Naive thymus-derived CD4-positive, alpha-beta T cell (primary cell): ENCODE measurements around the gene CDH12. TPM values are rescaled to one million over a fixed set of nuclear protein-coding genes. Genes with fewer than 3 reads are reported as not detected.

Source experiments
- ATAC-seq: fragments of 150-1000 bp; cut with Tn5 transposase; 2 replicates; pipeline ENCODE4 v1.10.0; 2021; ENCODE audit warnings: mild to moderate bottlenecking, moderate library complexity
- CTCF ChIA-PET: fragments of 350-600 bp; sonication (Branson Sonifier 250); formaldehyde crosslinking; loops from one replicate; lab custom pipeline; 2021; ENCODE audit warnings: antibody characterized with exemption; lab: Charles Lee
- POLR2A ChIA-PET: fragments of 350-600 bp; sonication (Branson Sonifier 250); formaldehyde crosslinking; loops from one replicate; lab custom pipeline; 2021; ENCODE audit warnings: antibody characterized with exemption, inconsistent platforms; lab: Charles Lee
- DNase-seq, 9 donors: peaks; one replicate each; pipeline versions ENCODE4 v3.0.0 to v3.0.0-alpha.2; 2020 to 2022; ENCODE audit warnings: mixed read lengths in 1 of 9
- H3K27ac ChIP-seq: one replicate; pipeline ENCODE4 v1.7.0; 2013; ENCODE audit warnings: mild to moderate bottlenecking, low read depth, low read length, moderate library complexity
- H3K27me3 ChIP-seq, 2 donors: one replicate each; pipeline ENCODE4 v1.7.0; 2013; ENCODE audit warnings: low read length in 2 of 2, mild to moderate bottlenecking in 2 of 2, moderate library complexity in 2 of 2; ENCODE audit not compliant: control insufficient read depth in 2 of 2, insufficient read depth in 2 of 2
- H3K36me3 ChIP-seq, 3 experiments: 1 replicate in 2 of 3; 2 replicates in 1 of 3; pipeline ENCODE4 v1.7.0; 2013; ENCODE audit warnings: low read length in 3 of 3, mild to moderate bottlenecking in 3 of 3, moderate library complexity in 1 of 3; ENCODE audit not compliant: insufficient read depth in 3 of 3, control insufficient read depth in 2 of 3
- H3K4me1 ChIP-seq, 2 donors: one replicate each; pipeline ENCODE4 v1.7.0; 2013; ENCODE audit warnings: low read length in 2 of 2, mild to moderate bottlenecking in 2 of 2, moderate library complexity in 1 of 2; ENCODE audit not compliant: control insufficient read depth in 2 of 2, insufficient read depth in 2 of 2
- H3K4me3 ChIP-seq: 2 replicates; pipeline ENCODE4 v1.7.0; 2013; ENCODE audit warnings: mild to moderate bottlenecking, low read length
- H3K9me3 ChIP-seq, 3 experiments: 1 replicate in 2 of 3; 2 replicates in 1 of 3; pipeline ENCODE4 v1.7.0; 2013; ENCODE audit warnings: low read length in 3 of 3; ENCODE audit not compliant: control insufficient read depth in 2 of 3
- H3K27ac Mint-ChIP-seq, 9 donors: one replicate each; pipeline ENCODE4 v1.8.0; 2020 to 2022; ENCODE audit warnings: mixed read lengths in 9 of 9, mild to moderate bottlenecking in 8 of 9, moderate library complexity in 5 of 9, inconsistent platforms in 2 of 9
- H3K27me3 Mint-ChIP-seq, 5 donors: one replicate each; pipeline ENCODE4 v1.8.0; 2021 to 2022; ENCODE audit warnings: mixed read lengths in 5 of 5, mild to moderate bottlenecking in 1 of 5
- H3K36me3 Mint-ChIP-seq, 5 donors: one replicate each; pipeline ENCODE4 v1.8.0; 2020 to 2022; ENCODE audit warnings: mixed read lengths in 5 of 5, mild to moderate bottlenecking in 3 of 5, inconsistent platforms in 1 of 5
- H3K4me1 Mint-ChIP-seq, 7 donors: one replicate each; pipeline ENCODE4 v1.8.0; 2020 to 2022; ENCODE audit warnings: mixed read lengths in 7 of 7, mild to moderate bottlenecking in 3 of 7, inconsistent platforms in 1 of 7
- H3K4me3 Mint-ChIP-seq, 10 donors: one replicate each; pipeline ENCODE4 v1.8.0; 2020 to 2022; ENCODE audit warnings: mild to moderate bottlenecking in 10 of 10, mixed read lengths in 10 of 10, moderate library complexity in 6 of 10, inconsistent platforms in 2 of 10
- H3K9me3 Mint-ChIP-seq, 11 donors: one replicate each; pipeline ENCODE4 v1.8.0; 2020 to 2022; ENCODE audit warnings: mixed read lengths in 11 of 11, mild to moderate bottlenecking in 4 of 11, inconsistent platforms in 1 of 11, moderate library complexity in 1 of 11
- intact Hi-C, 2 donors: fragments of 100-400 bp; cut with micrococcal nuclease; formaldehyde crosslinking; loops; one replicate each; pipeline ENCODE4 v1.15.1; 2023
- polyA plus RNA-seq, 2 donors: library from polyadenylated mRNA; unstranded; fragments of 300-500 nt; fragmentation: Illumina TruSeq; gene quantifications; one replicate each; pipeline ENCODE4 v1.2.3, GENCODE V29; 2021
- total RNA-seq, 6 experiments: library from RNA in 5 of 6; stranded (reverse) in 5 of 6; gene quantifications; 1 replicate in 5 of 6; 2 replicates in 1 of 6; pipeline ENCODE4 v1.2.3 and lab custom pipeline; 2021 to 2026

Gene CDH12
- total and polyA plus RNA-seq, 7 experiments from 2014 or later: not detected

GRCh38 chr5:22844155-22844554 is 9.0 kb downstream of the CDH12 start:
- no peaks in the 10 kb centered on the region for H3K4me1 Mint-ChIP-seq
- H3K27me3 ChIP-seq: no peaks in the 10 kb centered on the region
- no peaks in the 10 kb centered on the region for H3K36me3 ChIP-seq
- H3K27ac Mint-ChIP-seq: no peak overlapping the region
- H3K27ac ChIP-seq: no peak overlapping the region
- H3K27me3 Mint-ChIP-seq: no peaks in the 10 kb centered on the region
- intact Hi-C loops: no loop called here
- POLR2A ChIA-PET: no interaction called here
- H3K4me3 Mint-ChIP-seq: no peak overlapping the region
- peaks cover 0 to 26% (median 8%) of the 10 kb centered on the region in 11 donors for H3K9me3 Mint-ChIP-seq
- no peak overlapping the region for H3K4me3 ChIP-seq
- no peaks in the 10 kb centered on the region for H3K4me1 ChIP-seq
- H3K9me3 ChIP-seq: peaks cover 0 to 2% (median 0%) of the 10 kb centered on the region in 3 experiments
- H3K36me3 Mint-ChIP-seq: peaks cover 0 to 9% (median 0%) of the 10 kb centered on the region in 5 donors
- DNase-seq (no peak), ATAC-seq (no peak)
- CTCF ChIA-PET: no interaction called here

GRCh38 chr5:22842574-22842973 is 10.6 kb downstream of the CDH12 start:
- CTCF ChIA-PET: no interaction called here
- Histone ChIP-seq H3K9me3 (peaks cover 0 to 2% (median 0%) of the 10 kb centered on the region in 3 experiments), H3K4me1 (no peaks in the 10 kb centered on the region), H3K36me3 (no peaks in the 10 kb centered on the region), H3K27ac (no peak overlapping the region), H3K27me3 (no peaks in the 10 kb centered on the region), H3K4me3 (no peak overlapping the region)
- POLR2A ChIA-PET: no interaction called here
- H3K4me3 Mint-ChIP-seq: no peak overlapping the region
- H3K9me3 Mint-ChIP-seq: peaks cover 2 to 21% (median 11%) of the 10 kb centered on the region in 11 donors
- peaks cover 0 to 9% (median 0%) of the 10 kb centered on the region in 5 donors for H3K36me3 Mint-ChIP-seq
- no peak overlapping the region for H3K27ac Mint-ChIP-seq
- H3K4me1 Mint-ChIP-seq: no peaks in the 10 kb centered on the region
- intact Hi-C loops: no loop called here
- ATAC-seq (no peak), DNase-seq (no peak)
- no peaks in the 10 kb centered on the region for H3K27me3 Mint-ChIP-seq

GRCh38 chr5:22837803-22838202 is 15.3 kb downstream of the CDH12 start:
- CTCF ChIA-PET: no interaction called here
- H3K4me1 Mint-ChIP-seq: no peaks in the 10 kb centered on the region
- H3K36me3 Mint-ChIP-seq: no peaks in the 10 kb centered on the region
- no peak for DNase-seq
- Histone ChIP-seq H3K4me3 (no peak overlapping the region), H3K36me3 (no peaks in the 10 kb centered on the region), H3K27me3 (no peaks in the 10 kb centered on the region), H3K9me3 (peaks cover 0 to 2% (median 0%) of the 10 kb centered on the region in 3 experiments), H3K27ac (no peak overlapping the region), H3K4me1 (no peaks in the 10 kb centered on the region)
- no peak overlapping the region for H3K27ac Mint-ChIP-seq
- POLR2A ChIA-PET: no interaction called here
- H3K4me3 Mint-ChIP-seq: no peak overlapping the region
- H3K9me3 Mint-ChIP-seq: peaks cover 2 to 17% (median 10%) of the 10 kb centered on the region in 11 donors
- intact Hi-C loops: no loop called here
- no peaks in the 10 kb centered on the region for H3K27me3 Mint-ChIP-seq
- no peak for ATAC-seq

- Mint-ChIP-seq H3K9me3 (peaks cover 2 to 19% (median 4%) of the 10 kb centered on the region in 11 donors), H3K36me3 (no peaks in the 10 kb centered on the region), H3K27me3 (no peaks in the 10 kb centered on the region), H3K4me1 (no peaks in the 10 kb centered on the region), H3K27ac (no peak overlapping the region), H3K4me3 (no peak overlapping the region)
- H3K4me3 ChIP-seq: no peak overlapping the region
- no peaks in the 10 kb centered on the region for H3K36me3 ChIP-seq
- H3K9me3 ChIP-seq: no peaks in the 10 kb centered on the region
- ATAC-seq (no peak), DNase-seq (no peak)
- ChIA-PET CTCF (interaction anchor here (1.2 kb wide), 1 partner anchor 13 kb away, joined by 4 read pairs; no protein-coding TSS in a partner anchor), POLR2A (no interaction called here)
- no peaks in the 10 kb centered on the region for H3K27me3 ChIP-seq
- H3K27ac ChIP-seq: no peak overlapping the region
- H3K4me1 ChIP-seq: no peaks in the 10 kb centered on the region
- intact Hi-C loops: no loop called here
Observed at GRCh38 chr5:22835686-22836085, 17.5 kb downstream of the CDH12 start.

- Mint-ChIP-seq H3K36me3 (no peaks in the 10 kb centered on the region), H3K27me3 (no peaks in the 10 kb centered on the region), H3K9me3 (peaks cover 0 to 16% (median 3%) of the 10 kb centered on the region in 11 donors), H3K27ac (no peak overlapping the region), H3K4me1 (no peaks in the 10 kb centered on the region), H3K4me3 (no peak overlapping the region)
- no peak for ATAC-seq
- no peaks in the 10 kb centered on the region for H3K36me3 ChIP-seq
- no peaks in the 10 kb centered on the region for H3K27me3 ChIP-seq
- POLR2A ChIA-PET: no interaction called here
- H3K9me3 ChIP-seq: peaks cover 0 to 4% (median 0%) of the 10 kb centered on the region in 3 experiments
- no peaks in the 10 kb centered on the region for H3K4me1 ChIP-seq
- no peak overlapping the region for H3K27ac ChIP-seq
- intact Hi-C loops: no loop called here
- H3K4me3 ChIP-seq: no peak overlapping the region
- DNase-seq: no peak
- CTCF ChIA-PET: no interaction called here
Observed at GRCh38 chr5:22793463-22793862, 59.7 kb downstream of the CDH12 start.

- ChIA-PET POLR2A (no interaction called here), CTCF (no interaction called here)
- H3K4me1 ChIP-seq: no peaks in the 10 kb centered on the region
- Mint-ChIP-seq H3K4me3 (no peak overlapping the region), H3K27ac (no peak overlapping the region), H3K27me3 (no peaks in the 10 kb centered on the region), H3K9me3 (peaks cover 0 to 12% (median 9%) of the 10 kb centered on the region in 11 donors), H3K4me1 (no peaks in the 10 kb centered on the region), H3K36me3 (no peaks in the 10 kb centered on the region)
- ATAC-seq: no peak
- no peaks in the 10 kb centered on the region for H3K36me3 ChIP-seq
- no peak overlapping the region for H3K27ac ChIP-seq
- H3K27me3 ChIP-seq: no peaks in the 10 kb centered on the region
- intact Hi-C loops: no loop called here
- DNase-seq: no peak
- no peak overlapping the region for H3K4me3 ChIP-seq
- H3K9me3 ChIP-seq: no peaks in the 10 kb centered on the region
Observed at GRCh38 chr5:22787807-22788206, 65.3 kb downstream of the CDH12 start.

- H3K4me1 Mint-ChIP-seq: no peaks in the 10 kb centered on the region
- Histone ChIP-seq H3K27me3 (no peaks in the 10 kb centered on the region), H3K4me1 (no peaks in the 10 kb centered on the region), H3K36me3 (no peaks in the 10 kb centered on the region), H3K27ac (no peak overlapping the region), H3K4me3 (no peak overlapping the region), H3K9me3 (no peaks in the 10 kb centered on the region)
- ChIA-PET POLR2A (no interaction called here), CTCF (no interaction called here)
- DNase-seq: no peak
- intact Hi-C loops: no loop called here
- H3K9me3 Mint-ChIP-seq: peaks cover 0 to 12% (median 9%) of the 10 kb centered on the region in 11 donors
- no peak overlapping the region for H3K27ac Mint-ChIP-seq
- H3K4me3 Mint-ChIP-seq: no peak overlapping the region
- no peaks in the 10 kb centered on the region for H3K36me3 Mint-ChIP-seq
- H3K27me3 Mint-ChIP-seq: no peaks in the 10 kb centered on the region
- ATAC-seq: no peak
Observed at GRCh38 chr5:22787398-22787797, 65.7 kb downstream of the CDH12 start.
